Dermis lymphatic vessel endothelial cell (primary cell): ENCODE data around the gene DUSP14. TPM values are rescaled to one million over a fixed set of nuclear protein-coding genes. Genes with fewer than 3 reads are reported as not detected.

Experiments
- total RNA-seq: library from RNA; depleted of rRNA; stranded (reverse); fragments of >200 nt; gene quantifications from 2 replicates; pipeline ENCODE4 v1.2.1, GENCODE V29; 2014

Gene DUSP14
- total RNA-seq, result 17.5 and 17.7 TPM in 2 replicates

GRCh38 chr17:37489197-37490001, at the start of gene DUSP14:
Gene DUSP14, plus strand, starts transcription at chr17:37489891. Its CDS starts 22,382 bp downstream, at chr17:37512273.

Other genes with a start within 250 kb of the DUSP14 start
- not detected in 2 replicates for gene C17orf78, start 113.9 kb upstream of the DUSP14 start, total RNA-seq
- gene ACACA, start 83.1 kb upstream of the DUSP14 start, total RNA-seq, result 28.1 and 32.8 TPM in 2 replicates
- 14.7 and 18.0 TPM in 2 replicates for gene TADA2A, start 83.0 kb upstream of the DUSP14 start, total RNA-seq
- 13.3 and 18.7 TPM in 2 replicates for gene SYNRG, start 119.5 kb downstream of the DUSP14 start, total RNA-seq
- gene DDX52, start 153.6 kb downstream of the DUSP14 start, total RNA-seq, result 20.3 and 27.2 TPM in 2 replicates